Gastrocnemius medialis (tissue), 4 donors: Measurements from ENCODE around the gene LCA5.
A peak's percentile ranks its signal among the peaks of the same experiment; 100 is the strongest.

Experiments
- POLR2A ChIP-seq, 2 donors: fragments of 450-650 bp; IDR thresholded peaks; one replicate each; pipeline ENCODE4 v1.6.1; 2017; ENCODE audit warnings: antibody characterized with exemption in 2 of 2, mild to moderate bottlenecking in 2 of 2, moderate library complexity in 2 of 2
- TF ChIP-seq, protein P1 (sequence below), 5 experiments: fragments of 450-650 bp in 3 of 5; fragments of 200-600 bp in 2 of 5; sonication (generic) in 2 of 5; IDR thresholded peaks in 4 of 5; conservative IDR thresholded peaks in 1 of 5; 1 replicate in 4 of 5; 2 replicates in 1 of 5; pipeline ENCODE4 v1.5.1; 2016 to 2019; ENCODE audit warnings: antibody characterized with exemption in 5 of 5, mild to moderate bottlenecking in 3 of 5, moderate library complexity in 3 of 5

- TF ChIP-seq, protein P1, sequence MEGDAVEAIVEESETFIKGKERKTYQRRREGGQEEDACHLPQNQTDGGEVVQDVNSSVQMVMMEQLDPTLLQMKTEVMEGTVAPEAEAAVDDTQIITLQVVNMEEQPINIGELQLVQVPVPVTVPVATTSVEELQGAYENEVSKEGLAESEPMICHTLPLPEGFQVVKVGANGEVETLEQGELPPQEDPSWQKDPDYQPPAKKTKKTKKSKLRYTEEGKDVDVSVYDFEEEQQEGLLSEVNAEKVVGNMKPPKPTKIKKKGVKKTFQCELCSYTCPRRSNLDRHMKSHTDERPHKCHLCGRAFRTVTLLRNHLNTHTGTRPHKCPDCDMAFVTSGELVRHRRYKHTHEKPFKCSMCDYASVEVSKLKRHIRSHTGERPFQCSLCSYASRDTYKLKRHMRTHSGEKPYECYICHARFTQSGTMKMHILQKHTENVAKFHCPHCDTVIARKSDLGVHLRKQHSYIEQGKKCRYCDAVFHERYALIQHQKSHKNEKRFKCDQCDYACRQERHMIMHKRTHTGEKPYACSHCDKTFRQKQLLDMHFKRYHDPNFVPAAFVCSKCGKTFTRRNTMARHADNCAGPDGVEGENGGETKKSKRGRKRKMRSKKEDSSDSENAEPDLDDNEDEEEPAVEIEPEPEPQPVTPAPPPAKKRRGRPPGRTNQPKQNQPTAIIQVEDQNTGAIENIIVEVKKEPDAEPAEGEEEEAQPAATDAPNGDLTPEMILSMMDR (IDR thresholded peaks at IDR 0.05 in 4 of 5, conservative IDR thresholded peaks at IDR 0.05 in 1 of 5) = no peak
- TF ChIP-seq POLR2A (IDR thresholded peaks at IDR 0.05) = peak in 1 of 2 donors; percentile 63
Measured at GRCh38 chr6:79536954-79537747, at the start of gene LCA5.
